Glutamatergic neuron (in vitro differentiated cells): ENCODE results near the gene RPL4. TPM values are rescaled to one million over a fixed set of nuclear protein-coding genes. Genes with fewer than 3 reads are reported as not detected.
"Not testable (repeated sequence)": the region's sequence is repeated elsewhere in the genome, so short reads cannot be mapped to it uniquely, and the experiment has no call there.

ENCODE experiments used
- DNase-seq: peaks from one replicate; pipeline ENCODE4 v3.0.0; 2022
- H3K27ac Mint-ChIP-seq: one replicate; pipeline ENCODE4 v1.8.0; 2020; ENCODE audit warnings: mild to moderate bottlenecking, mixed read lengths, inconsistent platforms; ENCODE audit not compliant: unreplicated experiment
- H3K27me3 Mint-ChIP-seq: one replicate; pipeline ENCODE4 v1.8.0; 2020; ENCODE audit warnings: mild to moderate bottlenecking, moderate library complexity, mixed read lengths, inconsistent platforms; ENCODE audit not compliant: unreplicated experiment
- H3K36me3 Mint-ChIP-seq: one replicate; pipeline ENCODE4 v1.8.0; 2020; ENCODE audit warnings: mild to moderate bottlenecking, mixed read lengths, inconsistent platforms; ENCODE audit not compliant: unreplicated experiment
- H3K4me1 Mint-ChIP-seq: one replicate; pipeline ENCODE4 v1.8.0; 2020; ENCODE audit warnings: mild to moderate bottlenecking, low read depth, mixed read lengths, inconsistent platforms; ENCODE audit not compliant: unreplicated experiment
- H3K4me3 Mint-ChIP-seq: one replicate; pipeline ENCODE4 v1.8.0; 2020; ENCODE audit warnings: mild to moderate bottlenecking, mixed read lengths, inconsistent platforms; ENCODE audit not compliant: unreplicated experiment
- H3K9me3 Mint-ChIP-seq: one replicate; pipeline ENCODE4 v1.8.0; 2020; ENCODE audit warnings: mild to moderate bottlenecking, moderate library complexity, mixed read lengths, inconsistent platforms; ENCODE audit not compliant: unreplicated experiment
- total RNA-seq: library from RNA; stranded (reverse); fragmentation: NEBNext Ultra II Directional; extraction: Animal tissue kit (Norgen Biotek cat#: 25700); gene quantifications from one replicate; pipeline ENCODE4 v1.2.1, GENCODE V29; 2021; ENCODE audit not compliant: unreplicated experiment
- TF ChIP-seq, protein P1 (sequence below): fragments of 200-600 bp; sonication (generic); IDR thresholded peaks from one replicate; pipeline ENCODE4 v1.5.0; 2021; ENCODE audit not compliant: partially characterized antibody, unreplicated experiment

The RPL4 gene
- total RNA-seq, 1 donor from 2014 or later = 1,679 TPM

DNA sequence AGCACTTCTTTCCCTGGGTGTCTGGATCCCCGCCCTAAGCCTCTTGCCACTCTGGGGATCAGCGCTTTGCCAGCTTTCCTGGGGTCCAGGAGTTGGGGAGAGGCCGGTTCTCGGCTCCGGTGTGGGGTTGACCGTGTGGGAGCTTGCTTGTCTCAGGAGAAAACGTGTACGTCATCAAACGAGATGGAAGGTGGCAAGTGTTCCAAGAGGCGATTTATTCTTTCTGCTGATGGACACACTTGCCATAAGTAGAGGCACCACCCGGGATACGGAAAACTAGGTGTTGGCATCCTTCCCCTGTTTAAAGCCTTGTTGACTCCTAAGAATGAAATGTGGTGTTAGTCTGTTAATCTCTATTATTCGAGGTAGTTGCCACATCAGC lies 766 bp upstream of the RPL4 start:
- H3K27ac Mint-ChIP-seq = peak overlapping the region; percentile 97
- peak overlapping the region; percentile 100 for H3K4me3 Mint-ChIP-seq
- peaks cover 4% of the 10 kb centered on the region for H3K9me3 Mint-ChIP-seq
- no peaks in the 10 kb centered on the region for H3K36me3 Mint-ChIP-seq
- peaks cover 2% of the 10 kb centered on the region for H3K27me3 Mint-ChIP-seq
- H3K4me1 Mint-ChIP-seq = peaks cover 13% of the 10 kb centered on the region
- no peak for DNase-seq
- TF ChIP-seq, protein P1, sequence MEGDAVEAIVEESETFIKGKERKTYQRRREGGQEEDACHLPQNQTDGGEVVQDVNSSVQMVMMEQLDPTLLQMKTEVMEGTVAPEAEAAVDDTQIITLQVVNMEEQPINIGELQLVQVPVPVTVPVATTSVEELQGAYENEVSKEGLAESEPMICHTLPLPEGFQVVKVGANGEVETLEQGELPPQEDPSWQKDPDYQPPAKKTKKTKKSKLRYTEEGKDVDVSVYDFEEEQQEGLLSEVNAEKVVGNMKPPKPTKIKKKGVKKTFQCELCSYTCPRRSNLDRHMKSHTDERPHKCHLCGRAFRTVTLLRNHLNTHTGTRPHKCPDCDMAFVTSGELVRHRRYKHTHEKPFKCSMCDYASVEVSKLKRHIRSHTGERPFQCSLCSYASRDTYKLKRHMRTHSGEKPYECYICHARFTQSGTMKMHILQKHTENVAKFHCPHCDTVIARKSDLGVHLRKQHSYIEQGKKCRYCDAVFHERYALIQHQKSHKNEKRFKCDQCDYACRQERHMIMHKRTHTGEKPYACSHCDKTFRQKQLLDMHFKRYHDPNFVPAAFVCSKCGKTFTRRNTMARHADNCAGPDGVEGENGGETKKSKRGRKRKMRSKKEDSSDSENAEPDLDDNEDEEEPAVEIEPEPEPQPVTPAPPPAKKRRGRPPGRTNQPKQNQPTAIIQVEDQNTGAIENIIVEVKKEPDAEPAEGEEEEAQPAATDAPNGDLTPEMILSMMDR = no peak

DNA sequence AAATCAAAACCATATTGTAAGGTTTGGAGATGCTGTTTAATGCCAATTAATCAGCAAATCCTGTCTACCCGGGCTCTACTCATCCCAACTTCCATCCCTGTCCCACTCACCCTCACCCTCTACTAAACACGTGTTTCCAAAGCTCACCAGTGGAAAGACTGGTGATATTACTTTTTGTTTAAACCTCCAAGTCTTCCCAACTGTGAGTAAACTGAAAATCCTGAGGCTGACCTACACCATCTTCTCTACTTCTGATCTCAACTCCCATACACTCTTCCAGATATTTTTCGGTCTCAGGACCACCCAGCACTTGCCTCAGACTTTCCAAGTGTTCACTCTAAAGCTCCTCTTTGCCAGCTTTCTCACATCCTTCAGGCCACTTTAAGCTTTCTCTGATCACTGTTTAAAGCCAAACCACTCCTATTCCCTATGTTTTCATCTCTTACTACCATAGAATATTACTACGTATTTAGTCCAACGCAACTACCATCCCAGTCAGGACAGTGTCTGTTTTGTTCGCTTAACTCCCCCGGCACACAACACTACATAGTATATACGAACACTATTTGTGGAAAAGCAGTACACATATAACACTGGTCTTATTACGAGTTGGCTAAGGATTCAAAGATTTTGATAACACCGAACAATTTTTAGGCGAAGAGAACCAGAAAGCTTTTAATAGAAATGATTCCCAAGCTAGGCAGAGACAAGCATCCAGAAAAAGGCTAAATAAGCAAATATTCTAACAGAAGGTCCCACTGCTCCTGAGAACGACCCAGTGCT lies 684 bp downstream of the RPL4 start:
- no peak for DNase-seq
- H3K27me3 Mint-ChIP-seq = peaks cover 2% of the 10 kb centered on the region
- H3K36me3 Mint-ChIP-seq = no peaks in the 10 kb centered on the region
- TF ChIP-seq, protein P1 = no peak
- peaks cover 4% of the 10 kb centered on the region for H3K9me3 Mint-ChIP-seq
- peak overlapping the region; percentile 97 for H3K27ac Mint-ChIP-seq
- peaks cover 13% of the 10 kb centered on the region for H3K4me1 Mint-ChIP-seq
- peak overlapping the region; percentile 100 for H3K4me3 Mint-ChIP-seq

DNA sequence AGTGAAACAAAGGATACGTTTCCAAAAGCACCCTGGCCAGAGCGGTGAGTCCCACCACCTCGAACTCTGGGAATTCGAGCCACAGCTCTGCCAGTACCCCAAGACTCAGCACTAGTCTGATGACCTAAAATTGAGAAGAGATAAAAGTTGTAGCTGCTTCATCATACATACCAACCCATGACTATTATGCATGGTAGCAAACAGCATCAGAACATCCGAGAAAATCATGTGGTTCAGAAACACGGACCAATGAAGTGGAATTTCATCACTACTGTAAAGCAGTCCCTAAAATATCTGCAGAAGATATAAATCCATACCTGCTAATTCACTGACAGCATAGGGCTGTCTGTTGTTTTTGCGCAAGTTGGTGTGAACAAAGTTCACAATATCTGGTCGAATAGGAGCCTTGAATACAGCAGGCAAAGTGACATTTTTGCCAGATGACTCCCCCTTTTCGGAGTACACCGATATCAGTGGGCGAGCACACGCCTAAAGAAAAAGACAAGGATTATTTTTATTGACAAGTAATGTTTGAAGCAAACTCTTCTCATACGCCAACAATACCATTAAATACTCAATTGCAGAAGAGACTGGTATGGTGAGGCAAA lies 1.5 kb downstream of the RPL4 start:
- Mint-ChIP-seq H3K4me3 (peak overlapping the region; percentile 100), H3K27ac (peak overlapping the region; percentile 57), H3K4me1 (peaks cover 13% of the 10 kb centered on the region)
- not testable (repeated sequence) for H3K36me3 Mint-ChIP-seq, DNase-seq, H3K9me3 Mint-ChIP-seq, H3K27me3 Mint-ChIP-seq

DNA sequence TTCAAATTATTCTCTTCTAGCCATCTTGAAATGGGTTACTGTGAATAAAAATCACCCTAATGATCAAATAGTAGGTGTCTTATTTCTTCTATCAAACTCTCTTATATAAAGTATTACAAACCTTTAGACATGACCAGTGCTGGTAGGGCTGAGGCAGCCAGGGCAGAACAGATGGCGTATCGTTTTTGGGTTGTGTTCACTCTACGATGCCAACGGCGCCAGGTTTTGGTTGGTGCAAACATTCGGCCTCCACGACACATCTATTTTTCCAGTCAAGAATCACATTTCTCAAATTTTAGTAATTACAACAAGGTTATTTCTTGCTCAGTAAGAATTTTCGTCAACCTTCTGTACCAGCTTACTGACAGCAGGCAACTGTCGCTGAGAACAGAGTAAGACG lies 2.2 kb downstream of the RPL4 start:
- peak overlapping the region; percentile 57 for H3K27ac Mint-ChIP-seq
- TF ChIP-seq, protein P1 = no peak
- peaks cover 13% of the 10 kb centered on the region for H3K4me1 Mint-ChIP-seq
- DNase-seq = no peak
- H3K36me3 Mint-ChIP-seq = no peaks in the 10 kb centered on the region
- H3K27me3 Mint-ChIP-seq = peaks cover 2% of the 10 kb centered on the region
- H3K9me3 Mint-ChIP-seq = peaks cover 4% of the 10 kb centered on the region
- peak overlapping the region; percentile 100 for H3K4me3 Mint-ChIP-seq

DNA sequence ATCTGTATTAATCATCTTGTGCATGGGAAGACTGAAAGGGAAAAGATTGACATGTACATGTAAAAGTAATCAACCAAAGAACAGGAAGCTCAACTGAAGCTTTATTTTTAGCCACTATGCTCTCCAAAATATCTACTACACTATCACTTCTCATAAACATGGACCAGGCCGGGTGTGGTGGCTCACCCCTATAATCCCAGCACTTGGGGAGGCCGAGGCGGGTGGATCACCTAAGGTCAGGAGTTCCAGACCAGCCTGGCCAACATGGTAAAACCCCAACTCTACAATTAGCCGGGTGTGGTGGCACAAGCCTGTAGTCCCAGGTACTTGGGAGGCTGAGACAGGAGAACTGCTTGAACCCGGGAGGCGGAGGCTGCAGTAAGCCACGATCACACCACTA lies 4.3 kb downstream of the RPL4 start:
- not testable (repeated sequence) for H3K27me3 Mint-ChIP-seq, H3K4me3 Mint-ChIP-seq, H3K36me3 Mint-ChIP-seq, H3K9me3 Mint-ChIP-seq, DNase-seq, H3K27ac Mint-ChIP-seq
- H3K4me1 Mint-ChIP-seq = peaks cover 13% of the 10 kb centered on the region
